C1 segment of cervical spinal cord (tissue), 14 donors: ENCODE data around the gene TMEM186.
"Not testable (repeated sequence)": the region's sequence is repeated elsewhere in the genome, so short reads cannot be mapped to it uniquely, and the experiment has no call there.

Source experiments
- DNase-seq, 14 donors: peaks; one replicate each; lab custom pipeline; 2025; lab: John Stamatoyannopoulos, UW

TMEM186 gene

DNA sequence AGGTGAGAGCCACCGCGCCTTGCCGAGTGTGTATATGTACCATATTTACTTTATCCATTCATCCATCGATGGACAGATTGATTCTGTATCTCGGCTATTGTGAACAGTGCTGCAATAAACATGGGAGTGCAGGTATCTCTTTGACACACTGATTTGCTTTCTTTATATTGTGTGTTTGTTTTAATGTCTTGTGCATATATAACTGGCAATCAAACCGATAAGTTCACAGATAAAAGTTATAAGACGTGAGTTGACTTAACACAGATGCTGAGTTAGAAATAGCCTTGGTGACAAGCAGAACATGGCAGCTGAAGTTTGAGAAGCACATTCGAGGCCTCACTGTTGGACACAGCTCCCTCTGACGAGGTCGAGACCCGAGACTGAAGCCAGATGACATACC, 23.2 kb downstream of the TMEM186 start:
- no peak for DNase-seq

- DNase-seq: no peak
These were observed 23.9 kb downstream of the TMEM186 start for GRCh38 chr16:8773537-8773936.

DNA sequence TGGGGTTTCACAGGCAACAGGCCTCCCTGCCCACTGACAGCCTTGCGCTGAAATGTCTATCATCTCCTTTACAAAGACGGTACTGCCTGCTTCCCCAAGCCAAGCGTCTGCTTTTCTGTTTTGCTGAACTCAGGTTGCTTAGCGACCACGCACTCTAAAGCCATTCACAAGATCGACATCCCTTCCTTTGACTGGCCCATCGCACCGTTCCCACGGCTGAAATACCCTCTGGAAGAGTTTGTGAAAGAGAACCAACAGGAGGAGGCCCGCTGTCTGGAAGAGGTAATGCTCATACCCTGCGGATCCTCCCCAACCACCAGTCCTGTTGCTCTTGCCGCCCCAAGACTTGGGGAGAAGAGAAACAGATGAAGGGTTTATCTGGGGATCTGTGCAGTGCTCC, 28.7 kb downstream of the TMEM186 start:
- DNase-seq: no peak

- DNase-seq: no peak
These were observed 29.2 kb downstream of the TMEM186 start for GRCh38 chr16:8768283-8768682.

GRCh38 chr16:8767176-8767575, 30.3 kb downstream of the TMEM186 start:
- no peak for DNase-seq

- DNase-seq: no peak
These were observed 32.8 kb downstream of the TMEM186 start for GRCh38 chr16:8764525-8765250.

GRCh38 chr16:8763899-8764298, 33.5 kb downstream of the TMEM186 start:
- no peak for DNase-seq

DNA sequence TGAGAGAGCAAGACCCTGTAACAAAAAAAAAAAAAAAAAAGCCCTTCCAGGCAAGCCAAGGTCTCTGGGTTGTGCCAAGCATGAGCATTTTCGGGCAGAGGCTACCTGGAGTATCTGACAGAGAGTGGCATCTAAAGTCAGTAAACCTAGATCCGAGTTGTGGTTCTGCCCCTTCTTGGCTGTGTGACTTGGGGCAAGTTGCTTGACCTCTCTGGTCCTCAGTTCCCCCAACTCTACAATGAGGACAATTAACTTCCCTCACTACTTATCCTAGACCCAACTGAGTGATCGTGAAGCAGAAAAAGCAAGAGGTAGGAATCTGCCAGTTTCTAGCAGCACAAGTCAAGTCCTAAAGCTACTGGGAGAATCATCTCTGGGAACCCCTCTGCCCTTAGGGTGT, 34.4 kb downstream of the TMEM186 start:
- DNase-seq: no peak

DNA sequence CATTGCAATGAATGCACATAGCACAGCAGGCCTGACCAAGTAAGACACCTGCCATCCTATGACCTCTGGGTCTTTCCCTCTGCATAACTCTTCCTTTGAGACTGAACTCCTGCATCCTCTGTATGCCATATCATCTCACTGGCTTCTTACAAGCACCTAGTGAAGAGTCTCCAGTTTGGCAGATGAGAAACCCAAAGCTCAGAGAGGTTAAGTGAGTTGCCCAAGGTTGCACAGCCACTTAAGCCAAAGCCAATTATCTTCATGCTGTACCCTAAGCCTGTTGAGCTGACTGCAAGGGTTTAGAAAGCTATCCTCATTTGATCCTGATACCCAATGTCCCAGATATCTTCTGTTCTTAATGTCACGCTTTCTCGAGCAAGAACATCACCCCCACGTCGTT, 35.2 kb downstream of the TMEM186 start:
- no peak for DNase-seq

DNA sequence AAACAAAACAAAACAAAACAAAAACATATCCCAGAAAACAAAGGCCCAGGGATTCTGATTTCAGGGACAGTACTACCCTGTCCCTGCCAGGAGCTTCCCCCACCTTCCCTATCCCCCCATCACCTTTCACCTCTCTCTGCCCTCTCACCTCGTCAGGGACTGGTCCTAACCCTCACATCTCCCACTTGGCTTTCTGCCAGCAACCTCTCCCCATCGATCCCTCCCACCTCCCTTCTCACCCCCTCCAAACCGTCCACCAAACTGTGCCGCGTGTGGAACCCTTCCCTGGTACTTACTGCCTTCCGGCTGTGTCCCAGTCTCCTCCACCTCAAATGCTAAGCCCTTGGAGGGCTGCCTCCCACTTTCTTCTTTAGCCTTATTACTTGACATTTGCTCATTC, 36.4 kb downstream of the TMEM186 start:
- DNase-seq: no peak

- no peak for DNase-seq
These were observed 37.4 kb downstream of the TMEM186 start for GRCh38 chr16:8760021-8760420.

- no peak for DNase-seq
These were observed 39.4 kb downstream of the TMEM186 start for GRCh38 chr16:8758022-8758421.

- no peak for DNase-seq
These were observed 40.7 kb downstream of the TMEM186 start for GRCh38 chr16:8756755-8757154.

DNA sequence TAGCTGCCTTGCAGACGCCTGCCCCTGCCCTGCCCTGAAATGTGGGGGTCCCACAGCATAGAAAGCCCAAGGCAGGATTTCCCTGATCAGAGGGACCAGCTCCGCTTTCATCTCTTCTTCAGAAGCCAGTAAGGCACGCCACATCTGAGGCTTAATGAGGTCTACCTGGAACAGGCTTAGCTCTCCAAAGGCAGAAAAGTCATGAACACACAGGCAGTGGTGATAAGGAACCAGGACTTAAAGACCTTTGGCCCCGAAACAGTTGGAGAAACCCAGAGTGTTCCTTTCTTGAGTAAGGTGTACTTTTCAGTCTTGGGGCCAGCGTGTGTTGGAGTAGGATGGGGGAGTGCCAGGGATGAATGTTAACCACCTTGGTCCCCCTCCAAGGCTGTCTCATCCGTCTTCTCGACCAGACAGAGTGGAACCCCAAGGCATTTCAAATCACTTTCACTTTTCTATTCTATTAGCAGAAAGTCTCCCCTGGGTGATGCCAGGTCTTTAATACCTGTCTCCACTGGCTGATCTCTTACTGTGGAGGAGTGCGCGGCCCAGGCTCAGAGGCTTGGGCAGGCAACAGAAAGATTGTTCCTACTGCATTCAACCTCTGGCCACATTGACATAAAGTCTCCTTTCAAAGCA, 43.9 kb downstream of the TMEM186 start:
- no peak for DNase-seq

DNA sequence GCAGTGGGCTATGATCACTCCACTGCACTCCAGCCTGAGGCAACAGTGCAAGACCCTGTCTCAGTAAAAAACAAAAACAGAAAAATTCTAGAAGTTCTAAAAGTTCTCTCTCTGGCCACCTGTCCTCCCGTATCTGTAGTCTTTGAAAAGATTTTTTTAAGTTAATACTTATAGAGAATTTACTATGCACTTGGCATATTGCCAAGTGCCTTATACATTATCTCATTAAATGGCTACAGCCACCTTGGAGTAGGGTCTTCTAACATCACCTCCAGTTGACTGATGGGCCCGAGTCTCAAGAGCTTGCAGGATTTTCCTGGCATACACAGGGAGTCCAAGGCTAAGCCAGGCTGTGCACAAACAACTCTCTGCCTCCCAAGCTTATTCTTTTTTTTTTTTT, 44.7 kb downstream of the TMEM186 start:
- no peak for DNase-seq

DNA sequence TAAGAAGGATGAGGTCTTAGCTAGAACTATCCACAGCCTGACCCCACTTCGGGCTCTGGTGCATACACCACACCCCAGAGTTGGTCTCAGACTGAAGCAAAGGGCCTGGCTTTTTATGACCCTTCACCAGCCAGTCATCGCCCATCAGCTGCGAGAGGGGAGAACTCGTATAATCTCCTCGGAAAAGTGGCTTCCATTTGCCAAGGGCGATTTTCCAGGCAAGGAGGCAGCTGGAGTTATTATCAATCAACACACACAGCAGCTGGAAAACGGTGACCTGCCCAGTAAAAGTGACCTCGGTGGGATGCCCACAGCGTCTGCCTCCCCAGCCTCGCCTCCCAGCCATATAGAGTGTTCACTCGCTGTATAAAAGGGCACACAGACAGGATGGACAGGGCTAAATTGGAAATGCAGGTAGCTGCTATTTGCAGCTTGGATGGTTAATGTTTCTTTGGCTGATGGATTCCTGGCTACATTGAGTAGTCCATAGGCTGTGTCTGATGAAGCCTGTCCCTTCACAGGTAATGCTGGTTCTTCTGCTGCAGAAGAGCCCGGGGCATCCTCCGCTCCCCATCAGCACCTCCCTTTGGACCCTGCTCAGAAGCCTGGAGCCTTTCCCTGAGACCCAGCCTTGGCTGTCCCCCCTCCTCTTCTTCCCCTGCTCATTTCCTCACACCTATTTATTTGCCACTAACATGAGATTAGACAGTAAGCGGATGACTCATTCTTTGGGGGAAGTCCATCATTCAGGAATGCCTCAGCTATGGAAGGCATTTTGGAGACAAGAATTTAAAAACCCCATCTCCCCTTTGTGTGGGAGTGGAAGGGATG, 45.7 kb downstream of the TMEM186 start:
- DNase-seq: no peak

- DNase-seq: not testable (repeated sequence)
These were observed 48.5 kb downstream of the TMEM186 start for GRCh38 chr16:8748944-8749343.
